ENCODE data around the gene DLX1. TPM values are rescaled to one million over a fixed set of nuclear protein-coding genes. Genes with fewer than 3 reads are reported as not detected.
A peak's percentile ranks its signal among the peaks of the same experiment; 100 is the strongest.
"Not testable (repeated sequence)": the region's sequence is repeated elsewhere in the genome, so short reads cannot be mapped to it uniquely, and the experiment has no call there.

DLX1 gene
- total RNA-seq, 2 donors from 2014 or later = 0.17 TPM; not detected in 1

DNA sequence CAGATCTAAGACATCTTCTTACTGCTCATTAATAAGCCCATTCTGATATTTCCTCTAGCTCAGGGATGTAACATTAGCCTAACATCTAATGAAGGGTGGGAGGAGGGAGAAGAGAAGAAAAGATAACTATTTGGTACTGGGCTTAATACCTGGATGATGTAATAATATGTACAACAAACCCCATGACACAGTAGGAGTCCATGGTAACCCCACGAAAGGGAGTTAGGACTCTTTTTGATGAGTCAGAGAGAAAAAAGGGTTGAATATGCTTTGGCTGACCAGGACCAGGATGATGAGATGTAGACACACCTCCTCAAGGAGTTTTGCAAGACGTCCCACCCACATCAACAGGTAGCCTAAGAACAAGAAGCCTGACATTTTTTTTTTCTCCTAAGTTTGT is 51.8 kb downstream of the DLX1 start:
- no peak for ATAC-seq
- DNase-seq = no peak
- intact Hi-C loops (cut with DNase I, micrococcal nuclease) = no loop called here

DNA sequence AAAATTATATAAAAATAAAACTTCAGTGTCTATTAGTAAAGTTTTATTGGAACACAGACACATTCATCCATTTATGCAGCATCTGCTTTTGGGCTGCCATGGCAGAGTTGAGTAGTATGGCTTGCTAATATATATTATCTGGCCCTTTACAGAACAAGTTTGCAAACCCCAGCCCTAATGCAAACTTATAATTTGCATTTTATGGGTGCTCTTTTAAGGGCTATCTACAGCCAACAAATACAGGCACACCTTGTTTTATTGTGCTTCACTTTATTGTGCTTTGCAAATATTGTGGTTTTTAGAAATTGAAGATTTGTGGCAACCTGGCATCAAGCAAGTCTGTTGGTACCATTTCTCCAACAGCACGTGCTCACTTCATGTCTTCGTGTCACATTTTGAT is 52.6 kb downstream of the DLX1 start:
- ATAC-seq (peak; percentile 76), DNase-seq (no peak)
- intact Hi-C loops (cut with DNase I, micrococcal nuclease) = no loop called here

DNA sequence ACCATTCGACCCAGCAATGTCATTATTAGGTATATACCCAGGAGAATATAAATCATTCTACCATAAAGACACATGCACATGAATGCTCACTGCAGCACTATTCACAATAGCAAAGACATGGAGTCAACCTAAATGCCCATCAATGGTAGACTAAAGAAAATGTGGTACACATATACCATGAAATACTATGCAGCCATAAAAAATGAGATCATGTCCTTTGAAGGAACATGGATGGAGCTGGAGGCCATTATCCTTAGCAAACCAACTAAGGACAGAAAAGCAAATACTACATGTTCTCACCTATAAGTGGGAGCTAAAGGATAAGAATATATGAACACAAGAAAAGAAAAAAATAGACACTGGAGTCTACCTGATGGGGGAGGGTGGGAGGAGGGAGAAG is 53.4 kb downstream of the DLX1 start:
- intact Hi-C loops (cut with DNase I, micrococcal nuclease); DNase-seq; ATAC-seq: not testable (repeated sequence)

Other genes with a start within 250 kb of the DLX1 start
- 10 to 100 TPM; 17.9 to 22.4 TPM for gene SLC25A12, start 191.3 kb upstream of the DLX1 start, total RNA-seq
- 10 to 100 TPM; 24.8 to 26.1 TPM for gene HAT1, start 163.0 kb upstream of the DLX1 start, total RNA-seq
- 1 to 10 TPM; 4.2 to 4.4 TPM for gene METAP1D, start 85.6 kb upstream of the DLX1 start, total RNA-seq
- under 1 TPM in 1 of 2 donors, not detected in 1; 0.11 TPM for gene DLX2, start 17.4 kb downstream of the DLX1 start, total RNA-seq